ENCODE measurements around the gene ARHGEF5.

GRCh38 chr7:144428431-144428830, 73.2 kb downstream of the ARHGEF5 start:
- TF ChIP-seq, protein P1, sequence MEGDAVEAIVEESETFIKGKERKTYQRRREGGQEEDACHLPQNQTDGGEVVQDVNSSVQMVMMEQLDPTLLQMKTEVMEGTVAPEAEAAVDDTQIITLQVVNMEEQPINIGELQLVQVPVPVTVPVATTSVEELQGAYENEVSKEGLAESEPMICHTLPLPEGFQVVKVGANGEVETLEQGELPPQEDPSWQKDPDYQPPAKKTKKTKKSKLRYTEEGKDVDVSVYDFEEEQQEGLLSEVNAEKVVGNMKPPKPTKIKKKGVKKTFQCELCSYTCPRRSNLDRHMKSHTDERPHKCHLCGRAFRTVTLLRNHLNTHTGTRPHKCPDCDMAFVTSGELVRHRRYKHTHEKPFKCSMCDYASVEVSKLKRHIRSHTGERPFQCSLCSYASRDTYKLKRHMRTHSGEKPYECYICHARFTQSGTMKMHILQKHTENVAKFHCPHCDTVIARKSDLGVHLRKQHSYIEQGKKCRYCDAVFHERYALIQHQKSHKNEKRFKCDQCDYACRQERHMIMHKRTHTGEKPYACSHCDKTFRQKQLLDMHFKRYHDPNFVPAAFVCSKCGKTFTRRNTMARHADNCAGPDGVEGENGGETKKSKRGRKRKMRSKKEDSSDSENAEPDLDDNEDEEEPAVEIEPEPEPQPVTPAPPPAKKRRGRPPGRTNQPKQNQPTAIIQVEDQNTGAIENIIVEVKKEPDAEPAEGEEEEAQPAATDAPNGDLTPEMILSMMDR (IDR thresholded peaks at IDR 0.05), result no peak
- TF ChIP-seq POLR2A (IDR thresholded peaks at IDR 0.05) (no peak), EP300 (IDR thresholded peaks at IDR 0.05) (no peak)

All from upper lobe of left lung (tissue), 4 donors.